ENCODE data around the gene PROCA1.
"Not testable (repeated sequence)": the region's sequence is repeated elsewhere in the genome, so short reads cannot be mapped to it uniquely, and the experiment has no call there.

The PROCA1 gene

DNA sequence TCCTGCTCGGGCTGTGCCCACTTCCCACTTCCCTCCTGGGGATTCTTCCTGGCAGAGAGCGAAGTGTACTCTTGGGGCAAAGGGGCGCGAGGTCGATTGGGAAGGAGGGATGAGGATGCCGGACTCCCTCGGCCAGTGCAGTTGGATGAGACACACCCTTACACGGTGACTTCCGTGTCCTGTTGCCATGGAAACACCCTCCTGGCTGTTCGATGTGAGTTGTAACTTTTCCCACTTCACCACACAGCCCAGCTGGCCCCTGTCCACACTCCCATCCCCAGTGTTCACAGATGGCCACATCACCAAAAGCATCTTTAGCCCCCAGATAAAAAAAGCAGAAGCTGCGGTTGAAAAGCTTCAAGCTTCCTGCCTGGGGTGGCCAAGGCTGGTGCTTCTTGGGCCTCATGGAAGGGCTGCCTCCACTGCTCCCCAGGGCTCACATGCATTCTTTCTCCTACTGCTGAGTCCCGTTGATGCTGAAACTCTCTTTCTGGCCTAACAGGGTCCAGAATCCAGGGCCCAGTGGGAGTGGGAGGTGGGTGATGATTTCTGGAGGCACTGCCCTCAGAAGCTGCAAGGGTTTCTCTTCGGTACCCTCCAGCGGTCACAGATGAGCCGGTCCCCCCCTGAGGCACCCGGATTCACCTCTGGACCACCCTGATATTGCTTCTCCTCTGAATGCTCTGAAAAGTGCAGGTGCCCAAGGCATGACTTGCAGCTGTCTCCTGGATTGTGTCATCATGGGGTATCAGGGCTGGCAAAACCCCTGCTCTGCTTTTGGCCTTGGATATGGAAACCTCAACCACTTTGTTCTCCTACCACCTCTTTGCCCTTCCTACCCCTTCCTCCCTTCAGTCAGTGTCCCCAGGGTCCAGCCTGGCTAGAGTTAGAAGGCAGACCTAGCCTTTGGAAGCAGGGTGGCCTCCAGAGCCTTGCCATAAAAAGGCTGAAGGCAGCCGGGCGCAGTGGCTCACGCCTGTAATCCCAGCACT, 30.0 kb upstream of the PROCA1 start:
- TF ChIP-seq ZFX (IDR thresholded peaks at IDR 0.05): no peak
- TF ChIP-seq, protein P1, sequence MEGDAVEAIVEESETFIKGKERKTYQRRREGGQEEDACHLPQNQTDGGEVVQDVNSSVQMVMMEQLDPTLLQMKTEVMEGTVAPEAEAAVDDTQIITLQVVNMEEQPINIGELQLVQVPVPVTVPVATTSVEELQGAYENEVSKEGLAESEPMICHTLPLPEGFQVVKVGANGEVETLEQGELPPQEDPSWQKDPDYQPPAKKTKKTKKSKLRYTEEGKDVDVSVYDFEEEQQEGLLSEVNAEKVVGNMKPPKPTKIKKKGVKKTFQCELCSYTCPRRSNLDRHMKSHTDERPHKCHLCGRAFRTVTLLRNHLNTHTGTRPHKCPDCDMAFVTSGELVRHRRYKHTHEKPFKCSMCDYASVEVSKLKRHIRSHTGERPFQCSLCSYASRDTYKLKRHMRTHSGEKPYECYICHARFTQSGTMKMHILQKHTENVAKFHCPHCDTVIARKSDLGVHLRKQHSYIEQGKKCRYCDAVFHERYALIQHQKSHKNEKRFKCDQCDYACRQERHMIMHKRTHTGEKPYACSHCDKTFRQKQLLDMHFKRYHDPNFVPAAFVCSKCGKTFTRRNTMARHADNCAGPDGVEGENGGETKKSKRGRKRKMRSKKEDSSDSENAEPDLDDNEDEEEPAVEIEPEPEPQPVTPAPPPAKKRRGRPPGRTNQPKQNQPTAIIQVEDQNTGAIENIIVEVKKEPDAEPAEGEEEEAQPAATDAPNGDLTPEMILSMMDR (conservative IDR thresholded peaks at IDR 0.05): no peak
- peak overlapping the region; percentile 96 for H3K27ac ChIP-seq

DNA sequence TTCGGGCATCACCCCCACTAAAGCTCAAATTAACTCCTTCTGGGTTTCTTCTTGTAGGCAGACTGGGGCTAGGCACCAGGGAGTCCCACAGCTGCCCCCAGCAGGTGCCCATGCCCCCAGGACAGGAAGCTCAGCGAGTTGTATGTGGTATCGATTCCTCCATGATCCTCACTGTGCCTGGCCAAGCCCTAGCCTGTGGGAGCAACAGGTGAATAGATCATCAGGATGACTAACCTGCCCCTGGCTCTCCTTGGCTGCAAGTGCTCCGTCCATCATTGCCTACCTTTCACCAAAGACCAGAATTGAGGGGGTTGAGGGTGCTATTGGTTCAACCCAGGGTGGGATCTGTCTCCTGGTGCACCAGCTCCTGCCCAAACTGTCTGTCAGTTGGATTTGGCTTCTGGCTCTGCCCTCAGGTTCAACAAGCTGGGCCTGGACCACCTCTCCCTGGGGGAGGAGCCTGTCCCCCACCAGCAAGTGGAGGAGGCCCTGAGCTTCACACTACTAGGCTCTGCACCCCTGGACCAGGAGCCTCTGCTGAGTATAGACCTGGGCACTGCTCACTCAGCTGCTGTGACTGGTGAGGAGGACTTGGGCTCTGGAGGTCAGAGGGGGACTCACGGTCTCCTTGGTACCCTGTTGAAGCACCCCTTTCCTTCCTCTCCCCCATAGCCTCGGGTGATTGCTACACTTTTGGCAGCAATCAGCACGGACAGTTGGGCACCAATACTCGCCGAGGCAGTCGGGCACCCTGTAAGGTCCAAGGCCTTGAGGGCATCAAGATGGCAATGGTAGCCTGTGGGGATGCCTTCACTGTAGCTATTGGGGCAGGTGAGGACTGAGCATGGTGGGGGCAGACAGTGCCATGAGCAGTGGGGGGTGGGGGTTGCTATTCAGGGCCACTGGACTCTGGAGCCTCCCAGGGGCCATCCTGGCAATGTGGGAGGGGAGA, 29.0 kb upstream of the PROCA1 start:
- H3K27ac ChIP-seq: no peak overlapping the region

DNA sequence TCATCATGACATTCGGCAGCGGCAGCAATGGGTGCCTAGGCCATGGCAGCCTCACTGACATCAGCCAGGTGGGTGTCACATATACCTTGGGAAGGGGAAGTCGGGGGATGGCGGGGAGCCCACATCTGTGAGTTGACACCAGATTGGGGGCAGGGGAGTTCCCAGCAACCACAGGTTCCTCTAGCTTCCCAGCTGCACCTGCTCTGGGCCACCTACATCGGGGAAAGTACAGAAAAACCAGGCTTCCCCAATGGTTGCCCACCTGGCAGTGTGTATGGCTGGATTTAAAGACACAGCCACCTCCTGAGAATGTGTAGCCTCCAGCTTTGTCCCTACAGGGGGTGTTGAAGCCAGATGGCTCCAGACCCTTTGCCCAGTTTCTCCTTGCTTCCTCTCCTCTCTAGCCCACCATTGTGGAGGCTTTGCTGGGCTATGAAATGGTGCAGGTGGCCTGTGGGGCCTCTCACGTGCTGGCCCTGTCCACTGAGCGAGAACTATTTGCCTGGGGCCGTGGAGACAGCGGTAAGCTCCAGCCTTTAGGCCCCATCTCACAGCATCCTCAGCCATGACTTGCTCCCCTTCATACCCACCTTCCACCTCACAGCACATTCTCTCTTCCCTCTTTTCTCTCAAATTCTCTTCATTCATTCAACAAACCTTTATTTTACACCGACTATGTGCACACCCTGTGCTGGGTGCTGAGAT, 27.1 kb upstream of the PROCA1 start:
- no peak overlapping the region for H3K27ac ChIP-seq
- TF ChIP-seq, protein P1 (conservative IDR thresholded peaks at IDR 0.05): no peak
- no peak for TF ChIP-seq ZFX (IDR thresholded peaks at IDR 0.05)

More for the DNA sequence above, 29.0 kb upstream of the PROCA1 start:
- no peak for TF ChIP-seq ZFX (IDR thresholded peaks at IDR 0.05)
- TF ChIP-seq, protein P1 (conservative IDR thresholded peaks at IDR 0.05): no peak

DNA sequence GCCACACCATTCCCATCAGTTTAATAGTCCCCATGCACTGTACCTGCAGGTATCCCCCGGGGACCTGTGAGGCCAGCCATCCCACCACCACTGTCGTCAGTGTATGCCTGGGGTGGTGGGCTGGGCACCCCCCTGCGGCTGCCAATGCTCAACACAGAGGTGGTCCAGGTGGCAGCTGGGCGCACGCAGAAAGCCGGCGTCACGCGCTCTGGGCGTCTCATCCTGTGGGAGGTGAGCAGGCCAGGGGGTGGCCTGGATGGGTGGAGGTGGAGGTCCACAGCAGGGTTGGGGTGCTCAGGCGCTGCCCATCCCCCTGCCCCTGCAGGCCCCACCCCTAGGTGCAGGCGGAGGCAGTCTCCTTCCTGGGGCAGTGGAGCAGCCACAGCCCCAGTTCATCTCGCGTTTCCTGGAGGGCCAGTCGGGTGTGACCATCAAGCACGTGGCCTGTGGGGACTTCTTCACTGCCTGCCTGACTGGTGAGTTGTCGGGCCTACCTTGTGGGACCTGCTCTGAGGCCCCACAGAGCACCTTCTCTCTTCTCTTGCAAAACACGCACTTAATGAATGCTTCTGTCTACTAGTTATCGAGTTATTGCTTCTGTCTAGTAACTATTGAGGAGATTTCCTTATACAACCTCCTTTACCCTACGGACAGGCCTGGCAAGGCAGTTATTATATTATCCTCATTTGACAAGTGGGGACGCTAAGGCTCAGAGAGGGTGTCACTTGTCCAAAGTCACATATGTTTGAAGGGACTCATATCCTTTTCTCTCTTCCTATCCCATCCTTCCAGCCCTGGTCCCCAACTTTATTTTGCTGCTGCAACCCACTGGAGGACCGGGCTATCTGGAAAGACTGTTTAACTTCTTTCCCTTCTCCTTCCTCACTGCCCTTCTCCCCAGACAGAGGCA, 26.3 kb upstream of the PROCA1 start:
- TF ChIP-seq ZFX (IDR thresholded peaks at IDR 0.05): no peak
- TF ChIP-seq, protein P1 (conservative IDR thresholded peaks at IDR 0.05): no peak
- H3K27ac ChIP-seq: no peak overlapping the region

DNA sequence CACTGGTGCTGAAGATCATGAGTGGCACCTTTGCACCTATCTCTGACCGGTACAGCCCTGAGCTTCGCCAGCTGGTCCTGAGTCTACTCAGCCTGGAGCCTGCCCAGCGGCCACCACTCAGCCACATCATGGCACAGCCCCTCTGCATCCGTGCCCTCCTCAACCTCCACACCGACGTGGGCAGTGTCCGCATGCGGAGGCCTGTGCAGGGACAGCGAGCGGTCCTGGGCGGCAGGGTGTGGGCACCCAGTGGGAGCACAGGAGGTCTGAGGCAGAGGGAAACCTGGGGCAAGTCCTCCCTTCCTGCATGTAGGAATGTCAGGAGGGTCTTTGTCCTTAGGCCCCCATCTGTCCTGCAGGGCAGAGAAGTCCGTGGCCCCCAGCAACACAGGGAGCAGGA, 25.6 kb upstream of the PROCA1 start:
- TF ChIP-seq, protein P1 (conservative IDR thresholded peaks at IDR 0.05): no peak
- TF ChIP-seq ZFX (IDR thresholded peaks at IDR 0.05): no peak
- H3K27ac ChIP-seq: no peak overlapping the region

DNA sequence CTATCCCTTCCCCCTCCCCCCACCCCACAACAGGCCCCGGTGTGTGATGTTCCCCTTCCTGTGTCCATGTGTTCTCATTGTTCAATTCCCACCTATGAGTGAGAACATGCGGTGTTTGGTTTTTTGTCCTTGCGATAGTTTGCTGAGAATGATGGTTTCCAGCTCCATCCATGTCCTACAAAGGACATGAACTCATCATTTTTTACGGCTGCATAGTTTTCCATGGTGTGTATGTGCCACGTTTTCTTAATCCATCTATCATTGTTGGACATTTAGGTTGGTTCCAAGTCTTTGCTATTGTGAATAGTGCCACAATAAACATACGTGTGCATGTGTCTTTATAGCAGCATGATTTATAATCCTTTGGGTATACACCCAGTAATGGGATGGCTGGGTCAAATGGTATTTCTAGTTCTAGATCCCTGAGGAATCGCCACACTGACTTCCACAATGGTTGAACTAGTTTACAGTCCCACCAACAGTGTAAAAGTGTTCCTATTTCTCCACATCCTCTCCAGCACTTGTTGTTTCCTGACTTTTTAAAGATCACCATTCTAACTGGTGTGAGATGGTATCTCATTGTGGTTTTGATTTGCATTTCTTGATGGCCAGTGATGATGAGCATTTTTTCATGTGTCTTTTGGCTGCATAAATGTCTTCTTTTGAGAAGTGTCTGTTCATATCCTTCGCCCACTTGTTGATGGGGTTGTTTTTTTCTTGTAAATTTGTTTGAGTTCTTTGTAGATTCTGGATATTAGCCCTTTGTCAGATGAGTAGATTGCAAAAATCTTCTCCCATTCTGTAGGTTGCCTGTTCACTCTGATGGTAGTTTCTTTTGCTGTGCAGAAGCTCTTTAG, 24.5 kb upstream of the PROCA1 start:
- not testable (repeated sequence) for H3K27ac ChIP-seq
